HEK293 (cell line): ENCODE measurements around the gene THSD7B.

Experiments
- CTCF ChIA-PET: fragments of 350-600 bp; formaldehyde crosslinking; extraction: SDS; loops from one replicate; lab custom pipeline; 2021; ENCODE audit warnings: antibody characterized with exemption; lab: Yijun Ruan, JAX
- POLR2A ChIA-PET: fragments of 300-600 bp; formaldehyde crosslinking; extraction: SDS; loops from one replicate; lab custom pipeline; 2020; ENCODE audit warnings: antibody characterized with exemption, inconsistent platforms; lab: Yijun Ruan, JAX
- H3K27ac ChIP-seq: fragments of 200-500 bp; sonication (Bioruptor generic); 2 replicates; pipeline ENCODE4 v1.5.1; 2014; ENCODE audit warnings: low read depth, low read length, control low read depth, inconsistent platforms; ENCODE audit errors: extremely low read depth
- H3K36me3 ChIP-seq, 2 experiments: fragments of 200-500 bp in 1 of 2; sonication (Bioruptor generic) in 1 of 2; 1 replicate in 1 of 2; 2 replicates in 1 of 2; pipeline ENCODE4 v1.5.1; 2014 to 2017; ENCODE audit warnings: inconsistent platforms in 2 of 2, low read length in 2 of 2; ENCODE audit not compliant: control insufficient read depth in 2 of 2, insufficient read depth in 1 of 2
- H3K4me1 ChIP-seq: fragments of 200-500 bp; sonication (Bioruptor generic); 2 replicates; pipeline ENCODE4 v1.5.1; 2014; ENCODE audit warnings: mild to moderate bottlenecking, low read length, inconsistent platforms; ENCODE audit not compliant: control insufficient read depth, insufficient read depth
- H3K4me3 ChIP-seq: 2 replicates; pipeline ENCODE4 v1.5.1; 2011; ENCODE audit warnings: low read depth, mild to moderate bottlenecking, control low read depth, low read length, moderate library complexity
- H3K9me3 ChIP-seq: fragments of 200-500 bp; sonication (Bioruptor generic); 2 replicates; pipeline ENCODE4 v1.5.1; 2014; ENCODE audit warnings: low read depth, low read length, inconsistent platforms; ENCODE audit not compliant: control insufficient read depth, insufficient read depth
- FEZF1 ChIP-seq: fragments of 450-650 bp; formaldehyde crosslinking; IDR thresholded peaks from 2 replicates; pipeline ENCODE4 v1.5.1; 2016; ENCODE audit warnings: missing biosample characterization, missing genetic modification characterization
- GLI2 ChIP-seq: fragments of 450-650 bp; formaldehyde crosslinking; IDR thresholded peaks from 2 replicates; pipeline ENCODE4; 2017; ENCODE audit warnings: missing biosample characterization, missing genetic modification characterization, low read depth, borderline replicate concordance
- PRDM1 ChIP-seq: fragments of 450-650 bp; formaldehyde crosslinking; IDR thresholded peaks from 2 replicates; pipeline ENCODE4; 2016; ENCODE audit warnings: missing biosample characterization, missing genetic modification characterization
- TRIM28 ChIP-seq: IDR thresholded peaks from 2 replicates; pipeline ENCODE4 v1.6.1; 2011; ENCODE audit warnings: low read length, control low read depth, borderline replicate concordance
- ZBTB7A ChIP-seq: fragments of 450-650 bp; formaldehyde crosslinking; IDR thresholded peaks from 2 replicates; pipeline ENCODE4 v1.5.1; 2016; ENCODE audit warnings: low read depth, missing biosample characterization, missing genetic modification characterization
- ZFP3 ChIP-seq: fragments of 450-650 bp; formaldehyde crosslinking; IDR thresholded peaks from 2 replicates; pipeline ENCODE4 v1.5.1; 2016; ENCODE audit warnings: low read depth, missing biosample characterization, missing genetic modification characterization
- ZNF121 ChIP-seq: fragments of 450-650 bp; formaldehyde crosslinking; IDR thresholded peaks from 2 replicates; pipeline ENCODE4 v1.5.1; 2016; ENCODE audit warnings: missing biosample characterization, missing genetic modification characterization
- ZNF133 ChIP-seq: fragments of 450-650 bp; formaldehyde crosslinking; IDR thresholded peaks from 2 replicates; pipeline ENCODE4 v1.5.1; 2016; ENCODE audit warnings: missing biosample characterization, missing genetic modification characterization
- ZNF146 ChIP-seq: fragments of 450-650 bp; formaldehyde crosslinking; IDR thresholded peaks from 2 replicates; pipeline ENCODE4 v1.5.1; 2016; ENCODE audit warnings: missing biosample characterization, missing genetic modification characterization
- ZNF155 ChIP-seq: fragments of 450-650 bp; formaldehyde crosslinking; IDR thresholded peaks from 2 replicates; pipeline ENCODE4 v1.5.1; 2016; ENCODE audit warnings: missing biosample characterization, missing genetic modification characterization
- ZNF174 ChIP-seq: fragments of 450-650 bp; formaldehyde crosslinking; IDR thresholded peaks from 2 replicates; pipeline ENCODE4 v1.5.0; 2017; ENCODE audit warnings: missing biosample characterization, mild to moderate bottlenecking, missing genetic modification characterization
- ZNF214 ChIP-seq: fragments of 450-650 bp; formaldehyde crosslinking; IDR thresholded peaks from 2 replicates; pipeline ENCODE4 v1.5.1; 2017; ENCODE audit warnings: missing biosample characterization, mild to moderate bottlenecking, missing genetic modification characterization, borderline replicate concordance
- ZNF23 ChIP-seq: fragments of 450-650 bp; formaldehyde crosslinking; IDR thresholded peaks from 2 replicates; pipeline ENCODE4 v1.5.1; 2016; ENCODE audit warnings: missing biosample characterization, missing genetic modification characterization, borderline replicate concordance
- ZNF426 ChIP-seq: fragments of 450-650 bp; formaldehyde crosslinking; IDR thresholded peaks from 2 replicates; pipeline ENCODE4 v1.5.1; 2017; ENCODE audit warnings: missing biosample characterization, missing genetic modification characterization, mild to moderate bottlenecking, inconsistent platforms, moderate library complexity
- ZNF433 ChIP-seq: fragments of 450-650 bp; formaldehyde crosslinking; IDR thresholded peaks from 2 replicates; pipeline ENCODE4 v1.5.1; 2016; ENCODE audit warnings: missing biosample characterization, missing genetic modification characterization, low read depth
- ZNF530 ChIP-seq: fragments of 450-650 bp; formaldehyde crosslinking; IDR thresholded peaks from 2 replicates; pipeline ENCODE4 v1.5.1; 2016; ENCODE audit warnings: low read depth, missing biosample characterization, missing genetic modification characterization
- ZNF555 ChIP-seq: fragments of 450-650 bp; formaldehyde crosslinking; conservative IDR thresholded peaks from 2 replicates; pipeline ENCODE4 v1.5.1; 2017; ENCODE audit warnings: missing biosample characterization, mild to moderate bottlenecking, missing genetic modification characterization, inconsistent platforms
- ZNF560 ChIP-seq: fragments of 450-650 bp; formaldehyde crosslinking; IDR thresholded peaks from 2 replicates; pipeline ENCODE4 v1.5.1; 2017; ENCODE audit warnings: missing biosample characterization, missing genetic modification characterization, borderline replicate concordance
- ZNF571 ChIP-seq: fragments of 450-650 bp; formaldehyde crosslinking; IDR thresholded peaks from 2 replicates; pipeline ENCODE4 v1.5.0; 2017; ENCODE audit warnings: missing biosample characterization, missing genetic modification characterization
- ZNF654 ChIP-seq: fragments of 450-650 bp; formaldehyde crosslinking; IDR thresholded peaks from 2 replicates; pipeline ENCODE4 v1.5.1; 2016; ENCODE audit warnings: low read depth, missing biosample characterization, missing genetic modification characterization
- ZNF660 ChIP-seq: fragments of 450-650 bp; IDR thresholded peaks from 2 replicates; pipeline ENCODE4 v1.5.1; 2018; ENCODE audit warnings: missing biosample characterization, mild to moderate bottlenecking, missing genetic modification characterization
- ZNF701 ChIP-seq: fragments of 450-650 bp; formaldehyde crosslinking; IDR thresholded peaks from 2 replicates; pipeline ENCODE4 v1.5.1; 2016; ENCODE audit warnings: missing biosample characterization, missing genetic modification characterization
- TF ChIP-seq, protein P1 (sequence below): IDR thresholded peaks from 2 replicates; pipeline ENCODE4 v1.6.1; 2011; ENCODE audit warnings: mild to moderate bottlenecking, low read depth, low read length, borderline replicate concordance
- TF ChIP-seq, protein P2 (sequence below): fragments of 450-650 bp; formaldehyde crosslinking; IDR thresholded peaks from 2 replicates; pipeline ENCODE4 v1.5.0; 2017; ENCODE audit warnings: missing biosample characterization, missing genetic modification characterization, borderline replicate concordance
- TF ChIP-seq, protein P3 (sequence below): fragments of 450-650 bp; formaldehyde crosslinking; IDR thresholded peaks from 2 replicates; pipeline ENCODE4 v1.5.1; 2016; ENCODE audit warnings: missing biosample characterization, missing genetic modification characterization
- TF ChIP-seq, protein P4 (sequence below): fragments of 450-650 bp; formaldehyde crosslinking; IDR thresholded peaks from 2 replicates; pipeline ENCODE4 v1.5.1; 2016; ENCODE audit warnings: missing biosample characterization, missing genetic modification characterization

The THSD7B gene

DNA sequence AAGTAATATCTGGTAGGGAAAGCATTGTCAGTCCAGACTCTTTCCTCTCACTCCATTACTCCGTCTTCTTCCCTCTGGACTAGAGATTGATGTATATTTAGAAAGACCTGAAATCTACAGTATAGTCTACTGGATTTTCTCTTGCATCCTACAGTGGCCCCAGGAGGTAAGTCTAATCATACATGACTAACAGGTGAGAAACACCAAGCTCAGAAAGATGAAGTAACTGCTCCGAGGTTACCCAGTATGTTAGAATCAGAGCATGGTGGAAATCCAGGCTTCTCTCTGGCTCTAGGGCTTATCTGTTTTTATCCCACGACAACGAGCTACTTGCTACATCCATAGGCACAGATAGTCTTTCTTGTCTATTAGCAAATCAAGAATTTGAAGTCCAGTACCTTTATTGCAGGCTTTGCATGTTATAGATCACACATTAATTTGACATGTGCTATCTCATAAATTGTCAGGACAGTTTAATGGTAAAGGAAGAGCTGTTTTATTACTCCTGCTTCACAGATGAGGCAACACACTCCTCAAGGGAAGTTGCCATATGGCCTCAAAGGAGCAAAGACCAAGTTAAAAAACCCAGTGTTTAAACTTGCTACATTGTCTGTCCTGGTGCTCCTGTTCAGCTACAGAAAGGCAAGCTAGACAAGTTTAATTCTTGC lies 484.3 kb downstream of the THSD7B start (continued):
- TF ChIP-seq, protein P1, sequence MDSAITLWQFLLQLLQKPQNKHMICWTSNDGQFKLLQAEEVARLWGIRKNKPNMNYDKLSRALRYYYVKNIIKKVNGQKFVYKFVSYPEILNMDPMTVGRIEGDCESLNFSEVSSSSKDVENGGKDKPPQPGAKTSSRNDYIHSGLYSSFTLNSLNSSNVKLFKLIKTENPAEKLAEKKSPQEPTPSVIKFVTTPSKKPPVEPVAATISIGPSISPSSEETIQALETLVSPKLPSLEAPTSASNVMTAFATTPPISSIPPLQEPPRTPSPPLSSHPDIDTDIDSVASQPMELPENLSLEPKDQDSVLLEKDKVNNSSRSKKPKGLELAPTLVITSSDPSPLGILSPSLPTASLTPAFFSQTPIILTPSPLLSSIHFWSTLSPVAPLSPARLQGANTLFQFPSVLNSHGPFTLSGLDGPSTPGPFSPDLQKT = no peak
- TF ChIP-seq GLI2 (tag by site-specific recombination) (no peak), ZBTB7A (no peak), ZNF174 (no peak), ZNF426 (tag by site-specific recombination) (no peak)
- TF ChIP-seq, protein P2, sequence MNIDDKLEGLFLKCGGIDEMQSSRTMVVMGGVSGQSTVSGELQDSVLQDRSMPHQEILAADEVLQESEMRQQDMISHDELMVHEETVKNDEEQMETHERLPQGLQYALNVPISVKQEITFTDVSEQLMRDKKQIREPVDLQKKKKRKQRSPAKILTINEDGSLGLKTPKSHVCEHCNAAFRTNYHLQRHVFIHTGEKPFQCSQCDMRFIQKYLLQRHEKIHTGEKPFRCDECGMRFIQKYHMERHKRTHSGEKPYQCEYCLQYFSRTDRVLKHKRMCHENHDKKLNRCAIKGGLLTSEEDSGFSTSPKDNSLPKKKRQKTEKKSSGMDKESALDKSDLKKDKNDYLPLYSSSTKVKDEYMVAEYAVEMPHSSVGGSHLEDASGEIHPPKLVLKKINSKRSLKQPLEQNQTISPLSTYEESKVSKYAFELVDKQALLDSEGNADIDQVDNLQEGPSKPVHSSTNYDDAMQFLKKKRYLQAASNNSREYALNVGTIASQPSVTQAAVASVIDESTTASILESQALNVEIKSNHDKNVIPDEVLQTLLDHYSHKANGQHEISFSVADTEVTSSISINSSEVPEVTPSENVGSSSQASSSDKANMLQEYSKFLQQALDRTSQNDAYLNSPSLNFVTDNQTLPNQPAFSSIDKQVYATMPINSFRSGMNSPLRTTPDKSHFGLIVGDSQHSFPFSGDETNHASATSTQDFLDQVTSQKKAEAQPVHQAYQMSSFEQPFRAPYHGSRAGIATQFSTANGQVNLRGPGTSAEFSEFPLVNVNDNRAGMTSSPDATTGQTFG = no peak

DNA sequence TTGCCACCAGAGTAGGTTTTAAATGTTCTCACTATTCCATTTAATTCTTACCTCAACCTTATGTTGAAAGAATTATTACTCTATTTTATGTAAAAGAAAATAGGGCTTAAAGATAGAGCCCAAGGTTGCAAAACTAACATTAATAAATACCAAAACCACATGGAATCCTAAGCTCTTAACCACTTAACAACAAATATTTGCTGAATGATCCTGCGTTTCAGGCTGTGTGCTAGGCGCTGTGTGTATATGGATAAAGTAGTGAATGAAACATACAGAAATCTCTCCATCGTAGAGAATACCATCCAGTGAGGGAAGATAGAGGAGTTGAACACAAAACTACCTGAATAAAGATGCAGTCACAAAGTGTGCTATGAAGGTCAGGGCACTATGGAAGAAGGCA lies 485.1 kb downstream of the THSD7B start:
- ChIA-PET CTCF (no interaction called here), POLR2A (no interaction called here)
- no peak overlapping the region for H3K27ac ChIP-seq
- no peaks in the 10 kb centered on the region for H3K9me3 ChIP-seq
- no peak for TF ChIP-seq PRDM1 (tag by site-specific recombination)
- TF ChIP-seq ZNF701 = no peak
- TF ChIP-seq ZNF121 (tag by site-specific recombination) = no peak
- TF ChIP-seq ZNF146 = no peak
- TF ChIP-seq TRIM28 = no peak
- TF ChIP-seq ZNF654 = no peak
- TF ChIP-seq ZNF23 = no peak
- TF ChIP-seq ZNF133 (tag by site-specific recombination) = no peak
- H3K4me1 ChIP-seq = no peaks in the 10 kb centered on the region
- H3K4me3 ChIP-seq = no peak overlapping the region
- H3K36me3 ChIP-seq = no peaks in the 10 kb centered on the region

DNA sequence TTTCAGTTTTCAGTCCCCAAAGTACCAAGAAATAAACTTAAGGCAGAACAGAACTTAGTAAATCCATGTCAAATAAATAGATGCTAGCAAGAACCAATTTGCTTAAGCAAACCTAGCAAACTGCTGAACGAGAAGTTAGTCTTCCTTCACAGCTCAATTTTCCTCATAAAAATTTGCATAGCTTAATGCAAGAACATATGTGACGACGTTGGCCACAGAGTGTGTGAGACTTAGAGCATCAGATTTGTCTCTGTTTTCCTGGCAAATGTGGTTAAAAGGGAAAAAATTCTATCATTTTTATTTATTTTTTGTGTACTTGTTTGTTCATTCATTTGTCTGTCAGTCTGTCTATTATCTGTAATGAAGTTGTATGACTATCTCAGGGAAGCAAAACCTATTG lies 485.7 kb downstream of the THSD7B start:
- CTCF ChIA-PET = interaction anchor here (0.7 kb wide), 1 partner anchor 732 kb away, joined by 3 read pairs; no protein-coding TSS in a partner anchor
- TF ChIP-seq ZNF121 (tag by site-specific recombination) (no peak), ZNF555 (tag by site-specific recombination) (no peak), ZNF571 (tag by site-specific recombination) (no peak), ZNF433 (no peak), ZNF155 (tag by site-specific recombination) (no peak), FEZF1 (tag by site-specific recombination) (no peak), ZFP3 (no peak), ZNF660 (tag by site-specific recombination) (no peak), ZNF530 (tag by site-specific recombination) (no peak), ZNF560 (tag by site-specific recombination) (no peak), ZNF214 (tag by site-specific recombination) (no peak)
- TF ChIP-seq, protein P3, sequence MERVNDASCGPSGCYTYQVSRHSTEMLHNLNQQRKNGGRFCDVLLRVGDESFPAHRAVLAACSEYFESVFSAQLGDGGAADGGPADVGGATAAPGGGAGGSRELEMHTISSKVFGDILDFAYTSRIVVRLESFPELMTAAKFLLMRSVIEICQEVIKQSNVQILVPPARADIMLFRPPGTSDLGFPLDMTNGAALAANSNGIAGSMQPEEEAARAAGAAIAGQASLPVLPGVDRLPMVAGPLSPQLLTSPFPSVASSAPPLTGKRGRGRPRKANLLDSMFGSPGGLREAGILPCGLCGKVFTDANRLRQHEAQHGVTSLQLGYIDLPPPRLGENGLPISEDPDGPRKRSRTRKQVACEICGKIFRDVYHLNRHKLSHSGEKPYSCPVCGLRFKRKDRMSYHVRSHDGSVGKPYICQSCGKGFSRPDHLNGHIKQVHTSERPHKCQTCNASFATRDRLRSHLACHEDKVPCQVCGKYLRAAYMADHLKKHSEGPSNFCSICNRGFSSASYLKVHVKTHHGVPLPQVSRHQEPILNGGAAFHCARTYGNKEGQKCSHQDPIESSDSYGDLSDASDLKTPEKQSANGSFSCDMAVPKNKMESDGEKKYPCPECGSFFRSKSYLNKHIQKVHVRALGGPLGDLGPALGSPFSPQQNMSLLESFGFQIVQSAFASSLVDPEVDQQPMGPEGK (tag by site-specific recombination) = no peak
- TF ChIP-seq, protein P4, sequence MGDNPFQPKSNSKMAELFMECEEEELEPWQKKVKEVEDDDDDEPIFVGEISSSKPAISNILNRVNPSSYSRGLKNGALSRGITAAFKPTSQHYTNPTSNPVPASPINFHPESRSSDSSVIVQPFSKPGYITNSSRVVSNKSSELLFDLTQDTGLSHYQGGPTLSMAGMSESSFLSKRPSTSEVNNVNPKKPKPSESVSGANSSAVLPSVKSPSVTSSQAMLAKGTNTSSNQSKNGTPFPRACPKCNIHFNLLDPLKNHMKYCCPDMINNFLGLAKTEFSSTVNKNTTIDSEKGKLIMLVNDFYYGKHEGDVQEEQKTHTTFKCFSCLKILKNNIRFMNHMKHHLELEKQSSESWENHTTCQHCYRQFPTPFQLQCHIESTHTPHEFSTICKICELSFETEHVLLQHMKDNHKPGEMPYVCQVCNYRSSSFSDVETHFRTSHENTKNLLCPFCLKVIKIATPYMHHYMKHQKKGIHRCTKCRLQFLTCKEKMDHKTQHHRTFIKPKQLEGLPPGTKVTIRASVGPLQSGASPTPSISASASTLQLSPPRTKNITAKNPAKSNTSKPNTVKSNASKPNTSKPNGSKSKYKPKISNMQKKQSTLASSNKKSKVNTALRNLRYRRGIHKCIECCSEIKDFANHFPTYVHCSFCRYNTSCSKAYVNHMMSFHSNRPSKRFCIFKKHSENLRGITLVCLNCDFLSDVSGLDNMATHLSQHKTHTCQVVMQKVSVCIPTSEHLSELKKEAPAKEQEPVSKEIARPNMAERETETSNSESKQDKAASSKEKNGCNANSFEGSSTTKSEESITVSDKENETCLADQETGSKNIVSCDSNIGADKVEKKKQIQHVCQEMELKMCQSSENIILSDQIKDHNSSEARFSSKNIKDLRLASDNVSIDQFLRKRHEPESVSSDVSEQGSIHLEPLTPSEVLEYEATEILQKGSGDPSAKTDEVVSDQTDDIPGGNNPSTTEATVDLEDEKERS (tag by site-specific recombination) = no peak

More for the DNA sequence above, 485.7 kb downstream of the THSD7B start:
- H3K27ac ChIP-seq = no peak overlapping the region
- POLR2A ChIA-PET = no interaction called here
- H3K36me3 ChIP-seq = no peaks in the 10 kb centered on the region
- no peaks in the 10 kb centered on the region for H3K9me3 ChIP-seq
- H3K4me3 ChIP-seq = no peak overlapping the region
- H3K4me1 ChIP-seq = no peaks in the 10 kb centered on the region
